H1 (cell line): Measurements from ENCODE around the gene COL6A2. TPM values are rescaled to one million over a fixed set of nuclear protein-coding genes. Genes with fewer than 3 reads are reported as not detected.

Experiments
- HDAC2 ChIP-seq, 2 experiments: fragments of 300-600 bp in 1 of 2; sonication (generic) in 1 of 2; IDR thresholded peaks; 2 replicates each; pipeline ENCODE4 v1.6.1; 2011 to 2012; ENCODE audit warnings: low read depth in 2 of 2, low read length in 2 of 2, mild to moderate bottlenecking in 2 of 2, moderate library complexity in 2 of 2, borderline replicate concordance in 1 of 2, inconsistent platforms in 1 of 2
- KDM4A ChIP-seq: IDR thresholded peaks from one replicate; pipeline ENCODE4 v1.7.1; 2012; ENCODE audit warnings: low read depth, mild to moderate bottlenecking, moderate library complexity, low read length, inconsistent platforms; ENCODE audit not compliant: severe bottlenecking
- POLR2AphosphoS5 ChIP-seq: IDR thresholded peaks from 2 replicates; pipeline ENCODE4 v1.6.1; 2011; ENCODE audit warnings: low read depth, low read length
- polyA plus RNA-seq, 7 experiments: library from polyadenylated mRNA; depleted of rRNA in 3 of 7; stranded (reverse) in 5 of 7; unstranded in 2 of 7; fragments of >200 nt in 5 of 7; fragments of 200-250 nt in 2 of 7; gene quantifications; 1 replicate in 5 of 7; 2 replicates in 1 of 7; 4 replicates in 1 of 7; pipeline versions ENCODE4 v1.2.1 to v1.2.3, GENCODE V29; 2011 to 2013; ENCODE audit warnings: missing spikeins in 2 of 7, mixed read lengths in 2 of 7
- total RNA-seq: library from RNA; stranded (reverse); fragmentation: NEBNext Ultra II Directional; extraction: Animal tissue kit (Norgen Biotek cat#: 25700); gene quantifications from 2 replicates; pipeline ENCODE4 v1.2.1, GENCODE V29; 2021
- TF ChIP-seq, protein P1 (sequence below): fragments of 300-600 bp; sonication (generic); IDR thresholded peaks from 2 replicates; pipeline ENCODE4 v1.7.1; 2012; ENCODE audit warnings: low read length, moderate library complexity, mild to moderate bottlenecking, inconsistent platforms; ENCODE audit not compliant: insufficient replicate concordance

COL6A2 gene
- total and polyA plus RNA-seq, 2 of the 8 experiments (the other 6 are each of a cell fraction or from before 2014, with no cell fraction given), result 60.1 to 62.7 TPM

DNA sequence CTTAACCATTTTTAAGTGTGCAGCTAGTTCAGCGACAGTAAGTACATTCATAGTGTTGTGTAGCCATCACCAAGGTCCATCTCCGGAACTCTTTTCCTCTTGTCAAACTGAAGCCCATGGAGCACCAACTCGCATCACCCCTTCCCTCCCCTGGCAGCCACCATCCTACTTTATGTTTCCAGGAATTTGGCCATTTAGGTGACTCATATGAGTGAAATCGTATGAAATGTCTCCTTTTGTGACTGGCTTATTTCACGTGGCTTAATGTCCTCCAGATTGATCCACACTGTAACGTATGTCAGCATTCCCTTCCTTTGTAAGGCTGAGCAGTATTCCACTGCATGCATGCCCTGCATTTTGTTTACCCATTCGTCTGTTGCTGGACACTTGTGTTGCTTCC is 2.5 kb downstream of the COL6A2 start (continued):
- TF ChIP-seq, protein P1, sequence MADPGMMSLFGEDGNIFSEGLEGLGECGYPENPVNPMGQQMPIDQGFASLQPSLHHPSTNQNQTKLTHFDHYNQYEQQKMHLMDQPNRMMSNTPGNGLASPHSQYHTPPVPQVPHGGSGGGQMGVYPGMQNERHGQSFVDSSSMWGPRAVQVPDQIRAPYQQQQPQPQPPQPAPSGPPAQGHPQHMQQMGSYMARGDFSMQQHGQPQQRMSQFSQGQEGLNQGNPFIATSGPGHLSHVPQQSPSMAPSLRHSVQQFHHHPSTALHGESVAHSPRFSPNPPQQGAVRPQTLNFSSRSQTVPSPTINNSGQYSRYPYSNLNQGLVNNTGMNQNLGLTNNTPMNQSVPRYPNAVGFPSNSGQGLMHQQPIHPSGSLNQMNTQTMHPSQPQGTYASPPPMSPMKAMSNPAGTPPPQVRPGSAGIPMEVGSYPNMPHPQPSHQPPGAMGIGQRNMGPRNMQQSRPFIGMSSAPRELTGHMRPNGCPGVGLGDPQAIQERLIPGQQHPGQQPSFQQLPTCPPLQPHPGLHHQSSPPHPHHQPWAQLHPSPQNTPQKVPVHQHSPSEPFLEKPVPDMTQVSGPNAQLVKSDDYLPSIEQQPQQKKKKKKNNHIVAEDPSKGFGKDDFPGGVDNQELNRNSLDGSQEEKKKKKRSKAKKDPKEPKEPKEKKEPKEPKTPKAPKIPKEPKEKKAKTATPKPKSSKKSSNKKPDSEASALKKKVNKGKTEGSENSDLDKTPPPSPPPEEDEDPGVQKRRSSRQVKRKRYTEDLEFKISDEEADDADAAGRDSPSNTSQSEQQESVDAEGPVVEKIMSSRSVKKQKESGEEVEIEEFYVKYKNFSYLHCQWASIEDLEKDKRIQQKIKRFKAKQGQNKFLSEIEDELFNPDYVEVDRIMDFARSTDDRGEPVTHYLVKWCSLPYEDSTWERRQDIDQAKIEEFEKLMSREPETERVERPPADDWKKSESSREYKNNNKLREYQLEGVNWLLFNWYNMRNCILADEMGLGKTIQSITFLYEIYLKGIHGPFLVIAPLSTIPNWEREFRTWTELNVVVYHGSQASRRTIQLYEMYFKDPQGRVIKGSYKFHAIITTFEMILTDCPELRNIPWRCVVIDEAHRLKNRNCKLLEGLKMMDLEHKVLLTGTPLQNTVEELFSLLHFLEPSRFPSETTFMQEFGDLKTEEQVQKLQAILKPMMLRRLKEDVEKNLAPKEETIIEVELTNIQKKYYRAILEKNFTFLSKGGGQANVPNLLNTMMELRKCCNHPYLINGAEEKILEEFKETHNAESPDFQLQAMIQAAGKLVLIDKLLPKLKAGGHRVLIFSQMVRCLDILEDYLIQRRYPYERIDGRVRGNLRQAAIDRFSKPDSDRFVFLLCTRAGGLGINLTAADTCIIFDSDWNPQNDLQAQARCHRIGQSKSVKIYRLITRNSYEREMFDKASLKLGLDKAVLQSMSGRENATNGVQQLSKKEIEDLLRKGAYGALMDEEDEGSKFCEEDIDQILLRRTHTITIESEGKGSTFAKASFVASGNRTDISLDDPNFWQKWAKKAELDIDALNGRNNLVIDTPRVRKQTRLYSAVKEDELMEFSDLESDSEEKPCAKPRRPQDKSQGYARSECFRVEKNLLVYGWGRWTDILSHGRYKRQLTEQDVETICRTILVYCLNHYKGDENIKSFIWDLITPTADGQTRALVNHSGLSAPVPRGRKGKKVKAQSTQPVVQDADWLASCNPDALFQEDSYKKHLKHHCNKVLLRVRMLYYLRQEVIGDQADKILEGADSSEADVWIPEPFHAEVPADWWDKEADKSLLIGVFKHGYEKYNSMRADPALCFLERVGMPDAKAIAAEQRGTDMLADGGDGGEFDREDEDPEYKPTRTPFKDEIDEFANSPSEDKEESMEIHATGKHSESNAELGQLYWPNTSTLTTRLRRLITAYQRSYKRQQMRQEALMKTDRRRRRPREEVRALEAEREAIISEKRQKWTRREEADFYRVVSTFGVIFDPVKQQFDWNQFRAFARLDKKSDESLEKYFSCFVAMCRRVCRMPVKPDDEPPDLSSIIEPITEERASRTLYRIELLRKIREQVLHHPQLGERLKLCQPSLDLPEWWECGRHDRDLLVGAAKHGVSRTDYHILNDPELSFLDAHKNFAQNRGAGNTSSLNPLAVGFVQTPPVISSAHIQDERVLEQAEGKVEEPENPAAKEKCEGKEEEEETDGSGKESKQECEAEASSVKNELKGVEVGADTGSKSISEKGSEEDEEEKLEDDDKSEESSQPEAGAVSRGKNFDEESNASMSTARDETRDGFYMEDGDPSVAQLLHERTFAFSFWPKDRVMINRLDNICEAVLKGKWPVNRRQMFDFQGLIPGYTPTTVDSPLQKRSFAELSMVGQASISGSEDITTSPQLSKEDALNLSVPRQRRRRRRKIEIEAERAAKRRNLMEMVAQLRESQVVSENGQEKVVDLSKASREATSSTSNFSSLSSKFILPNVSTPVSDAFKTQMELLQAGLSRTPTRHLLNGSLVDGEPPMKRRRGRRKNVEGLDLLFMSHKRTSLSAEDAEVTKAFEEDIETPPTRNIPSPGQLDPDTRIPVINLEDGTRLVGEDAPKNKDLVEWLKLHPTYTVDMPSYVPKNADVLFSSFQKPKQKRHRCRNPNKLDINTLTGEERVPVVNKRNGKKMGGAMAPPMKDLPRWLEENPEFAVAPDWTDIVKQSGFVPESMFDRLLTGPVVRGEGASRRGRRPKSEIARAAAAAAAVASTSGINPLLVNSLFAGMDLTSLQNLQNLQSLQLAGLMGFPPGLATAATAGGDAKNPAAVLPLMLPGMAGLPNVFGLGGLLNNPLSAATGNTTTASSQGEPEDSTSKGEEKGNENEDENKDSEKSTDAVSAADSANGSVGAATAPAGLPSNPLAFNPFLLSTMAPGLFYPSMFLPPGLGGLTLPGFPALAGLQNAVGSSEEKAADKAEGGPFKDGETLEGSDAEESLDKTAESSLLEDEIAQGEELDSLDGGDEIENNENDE, result no peak
- TF ChIP-seq POLR2AphosphoS5 (no peak), KDM4A (no peak), HDAC2 (IDR thresholded peaks at IDR 0.05; ENCODE audit: borderline replicate concordance in 1 of 2, low read depth in 2 of 2, low read length in 2 of 2) (no peak)
